Esophagus (tissue), 2 donors: ENCODE data around the gene ZDHHC1. TPM values are rescaled to one million over a fixed set of nuclear protein-coding genes. Genes with fewer than 3 reads are reported as not detected.

Source experiments
- H3K27ac ChIP-seq, 2 donors: one replicate each; pipeline ENCODE4 v1.5.1; 2013; ENCODE audit warnings: low read depth in 2 of 2, mild to moderate bottlenecking in 2 of 2, inconsistent platforms in 1 of 2, low read length in 1 of 2, moderate library complexity in 1 of 2
- H3K27me3 ChIP-seq, 2 donors: one replicate each; pipeline ENCODE4 v1.6.1; 2013; ENCODE audit warnings: low read length in 2 of 2, control low read depth in 1 of 2, mild to moderate bottlenecking in 1 of 2; ENCODE audit not compliant: insufficient read depth in 2 of 2, control insufficient read depth in 1 of 2
- H3K36me3 ChIP-seq, 2 donors: one replicate each; pipeline ENCODE4 v1.6.1; 2013; ENCODE audit warnings: low read length in 1 of 2; ENCODE audit not compliant: control insufficient read depth in 2 of 2, insufficient read depth in 2 of 2
- H3K4me1 ChIP-seq, 2 donors: one replicate each; pipeline ENCODE4 v1.6.1; 2013; ENCODE audit warnings: low read length in 1 of 2; ENCODE audit not compliant: control insufficient read depth in 2 of 2, insufficient read depth in 2 of 2
- H3K4me3 ChIP-seq, 2 donors: one replicate each; pipeline ENCODE4 v1.5.1; 2013; ENCODE audit warnings: low read length in 2 of 2, mild to moderate bottlenecking in 2 of 2, low read depth in 1 of 2, moderate library complexity in 1 of 2
- H3K9me3 ChIP-seq, 2 donors: one replicate each; pipeline ENCODE4 v1.6.1; 2013; ENCODE audit warnings: mild to moderate bottlenecking in 2 of 2, low read depth in 1 of 2, low read length in 1 of 2, moderate library complexity in 1 of 2; ENCODE audit not compliant: control insufficient read depth in 2 of 2, insufficient read depth in 1 of 2
- WGBS, 2 donors: extraction: QIAGEN DNeasy Blood & Tissue Kit; methylation state at CpG; one replicate each; pipeline ENCODE4 v1.1.7; 2013; 5-methylcytosine and 5-hydroxymethylcytosine counted together
- polyA plus RNA-seq, 2 donors: library from polyadenylated mRNA; stranded (reverse); fragments of 200-250 nt; gene quantifications; one replicate each; pipeline ENCODE4 v1.2.3, GENCODE V29; 2013
- donor health status: healthy with polysubstance abuse.
- donor health status: Bipolar disorder and iron deficiency.

ZDHHC1 gene
- polyA plus RNA-seq, 2 donors: 3.3 to 4.7 TPM

GRCh38 chr16:67391424-67392300 is 24.6 kb downstream of the ZDHHC1 start:
- 32 to 35% methylated on average over 13 to 15 of the region's 15 CpGs for WGBS, 2 donors
- Histone ChIP-seq H3K27ac (peak overlapping the region in 1 of 2 donors; percentile 22), H3K36me3 (peaks cover 0 to 2% of the 10 kb centered on the region in 2 donors), H3K4me3 (peak overlapping the region in 1 of 2 donors; percentile 52), H3K9me3 (no peaks in the 10 kb centered on the region), H3K4me1 (peaks cover 14 to 39% of the 10 kb centered on the region in 2 donors), H3K27me3 (no peaks in the 10 kb centered on the region)

- Histone ChIP-seq H3K27ac (peak overlapping the region in 1 of 2 donors; percentile 22), H3K36me3 (peaks cover 0 to 2% of the 10 kb centered on the region in 2 donors), H3K4me1 (peaks cover 10 to 34% of the 10 kb centered on the region in 2 donors), H3K9me3 (no peaks in the 10 kb centered on the region), H3K27me3 (no peaks in the 10 kb centered on the region), H3K4me3 (no peak overlapping the region)
- 77 to 80% methylated on average over 10 to 11 of the region's 11 CpGs for WGBS, 2 donors
Measured at GRCh38 chr16:67390816-67391423, 25.4 kb downstream of the ZDHHC1 start.

GRCh38 chr16:67389911-67390815 is 26.1 kb downstream of the ZDHHC1 start:
- Histone ChIP-seq H3K9me3 (no peaks in the 10 kb centered on the region), H3K4me3 (no peak overlapping the region), H3K27me3 (no peaks in the 10 kb centered on the region), H3K4me1 (peaks cover 10 to 28% of the 10 kb centered on the region in 2 donors), H3K36me3 (peaks cover 0 to 2% of the 10 kb centered on the region in 2 donors), H3K27ac (no peak overlapping the region)
- WGBS, 2 donors: 75 to 82% methylated on average over 26 to 27 of the region's 27 CpGs

- WGBS, 2 donors: 78 to 88% methylated on average over 2 of the region's 2 CpGs
- Histone ChIP-seq H3K36me3 (peaks cover 0 to 2% of the 10 kb centered on the region in 2 donors), H3K27me3 (no peaks in the 10 kb centered on the region), H3K4me3 (no peak overlapping the region), H3K9me3 (no peaks in the 10 kb centered on the region), H3K27ac (no peak overlapping the region), H3K4me1 (peaks cover 7 to 24% of the 10 kb centered on the region in 2 donors)
Measured at GRCh38 chr16:67388591-67388990, 27.7 kb downstream of the ZDHHC1 start.

- H3K36me3 ChIP-seq: peaks cover 0 to 2% of the 10 kb centered on the region in 2 donors
- H3K27ac ChIP-seq: no peak overlapping the region
- H3K4me1 ChIP-seq: peaks cover 5 to 21% of the 10 kb centered on the region in 2 donors
- no peaks in the 10 kb centered on the region for H3K9me3 ChIP-seq
- WGBS, 2 donors: 92% methylated on average over 8 of the region's 8 CpGs
- H3K4me3 ChIP-seq: no peak overlapping the region
- no peaks in the 10 kb centered on the region for H3K27me3 ChIP-seq
Measured at GRCh38 chr16:67388191-67388590, 28.1 kb downstream of the ZDHHC1 start.

GRCh38 chr16:67387479-67388079 is 28.7 kb downstream of the ZDHHC1 start:
- Histone ChIP-seq H3K4me1 (peaks cover 5 to 15% of the 10 kb centered on the region in 2 donors), H3K36me3 (peaks cover 0 to 2% of the 10 kb centered on the region in 2 donors), H3K27me3 (no peaks in the 10 kb centered on the region), H3K4me3 (no peak overlapping the region), H3K9me3 (no peaks in the 10 kb centered on the region), H3K27ac (no peak overlapping the region)
- 82 to 86% methylated on average over 8 of the region's 8 CpGs for WGBS, 2 donors

GRCh38 chr16:67386861-67387455 is 29.3 kb downstream of the ZDHHC1 start:
- no peak overlapping the region for H3K4me3 ChIP-seq
- WGBS, 2 donors: 94% methylated on average over 5 of the region's 5 CpGs

GRCh38 chr16:67384778-67385510 is 31.3 kb downstream of the ZDHHC1 start:
- Histone ChIP-seq H3K9me3 (no peaks in the 10 kb centered on the region), H3K27ac (no peak overlapping the region), H3K36me3 (peaks cover 0 to 2% of the 10 kb centered on the region in 2 donors), H3K27me3 (no peaks in the 10 kb centered on the region), H3K4me1 (no peaks in the 10 kb centered on the region), H3K4me3 (no peak overlapping the region)
- 80 to 89% methylated on average over 8 of the region's 8 CpGs for WGBS, 2 donors

More at GRCh38 chr16:67386861-67387455, 29.3 kb downstream of the ZDHHC1 start:
- Histone ChIP-seq H3K36me3 (peaks cover 0 to 2% of the 10 kb centered on the region in 2 donors), H3K4me1 (peaks cover 3 to 9% of the 10 kb centered on the region in 2 donors), H3K27ac (no peak overlapping the region), H3K27me3 (no peaks in the 10 kb centered on the region), H3K9me3 (no peaks in the 10 kb centered on the region)
